Measurements from ENCODE around the gene ZNF473.
"Not testable (repeated sequence)": the region's sequence is repeated elsewhere in the genome, so short reads cannot be mapped to it uniquely, and the experiment has no call there.

DNA sequence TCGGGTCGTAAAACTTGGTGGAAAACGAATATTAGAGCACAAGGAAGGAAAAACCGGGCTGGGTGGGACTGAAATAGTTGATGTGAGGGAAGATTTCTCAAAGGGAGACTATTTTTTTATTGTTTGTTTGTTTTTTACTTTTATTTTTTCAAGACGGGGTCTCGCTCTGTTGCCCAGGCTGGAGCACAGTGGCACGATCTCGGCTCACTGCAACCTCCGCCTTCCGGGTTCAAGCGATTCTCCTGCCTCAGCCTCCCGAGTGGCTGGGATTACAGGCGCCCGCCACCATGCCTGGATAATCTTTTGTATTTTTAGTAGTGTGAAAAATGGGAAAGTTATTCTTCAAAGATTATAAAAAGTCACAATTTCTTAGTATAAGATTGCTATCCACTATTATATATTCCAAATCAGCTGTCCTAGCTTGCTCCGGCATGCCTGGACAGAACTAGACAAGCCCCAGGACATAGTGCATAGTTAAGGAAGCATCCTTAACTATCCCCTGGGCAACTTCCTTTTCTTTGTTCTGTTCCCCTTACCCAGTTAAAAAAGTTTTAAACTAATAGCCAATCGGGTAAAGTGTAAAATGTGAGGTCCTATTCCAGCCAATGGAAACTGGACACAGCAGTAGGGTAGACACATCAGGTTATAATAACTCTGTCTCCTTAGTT, 25.6 kb downstream of the ZNF473 start:
- TF ChIP-seq EZH2 (IDR thresholded peaks at IDR 0.05; ENCODE audit: low read depth); CTCF (conservative IDR thresholded peaks at IDR 0.05): not testable (repeated sequence)

All from PC-9 (cell line).